ENCODE measurements around the gene PPM1B.
"Not testable (repeated sequence)": the region's sequence is repeated elsewhere in the genome, so short reads cannot be mapped to it uniquely, and the experiment has no call there.

The PPM1B gene

DNA sequence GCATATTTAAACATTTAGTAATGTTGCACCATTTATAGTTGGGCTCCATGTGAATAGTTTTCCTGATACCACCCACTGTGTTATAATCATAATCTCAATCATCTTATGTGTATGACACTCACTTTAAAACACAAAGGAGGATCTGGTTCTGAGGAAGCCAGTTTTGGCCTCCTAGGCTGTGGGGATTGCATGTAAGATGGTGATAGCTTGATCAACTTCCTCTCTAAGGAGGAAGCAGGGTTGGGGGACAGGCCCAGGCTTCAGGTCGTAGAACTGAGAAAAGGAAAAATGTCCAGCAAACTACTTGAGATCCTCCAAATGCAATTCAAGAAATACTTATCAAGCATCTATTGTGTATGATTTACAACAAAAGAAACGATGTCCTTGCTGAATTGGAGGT, 4.9 kb upstream of the PPM1B start:
- DNase-seq (ENCODE audit: low spot score): no peak

DNA sequence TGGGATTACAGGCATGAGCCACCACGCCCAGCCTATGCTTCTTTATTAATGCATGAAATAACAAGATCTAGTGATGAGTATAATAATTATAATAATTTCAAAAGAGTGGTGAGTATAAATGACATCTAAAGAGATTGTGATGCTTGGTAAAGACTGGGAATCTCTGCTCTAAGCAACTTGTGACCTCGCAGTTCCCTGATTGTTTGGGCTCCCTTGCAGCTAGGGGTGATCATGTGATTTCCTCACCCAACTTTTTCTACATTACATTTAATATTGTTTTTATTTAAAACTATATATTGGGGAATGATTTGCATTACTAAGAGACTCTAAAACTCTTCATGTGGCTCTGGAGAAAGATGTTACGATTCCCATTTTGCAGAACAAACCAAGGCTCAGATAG, 4.1 kb upstream of the PPM1B start:
- DNase-seq (ENCODE audit: low spot score): no peak

DNA sequence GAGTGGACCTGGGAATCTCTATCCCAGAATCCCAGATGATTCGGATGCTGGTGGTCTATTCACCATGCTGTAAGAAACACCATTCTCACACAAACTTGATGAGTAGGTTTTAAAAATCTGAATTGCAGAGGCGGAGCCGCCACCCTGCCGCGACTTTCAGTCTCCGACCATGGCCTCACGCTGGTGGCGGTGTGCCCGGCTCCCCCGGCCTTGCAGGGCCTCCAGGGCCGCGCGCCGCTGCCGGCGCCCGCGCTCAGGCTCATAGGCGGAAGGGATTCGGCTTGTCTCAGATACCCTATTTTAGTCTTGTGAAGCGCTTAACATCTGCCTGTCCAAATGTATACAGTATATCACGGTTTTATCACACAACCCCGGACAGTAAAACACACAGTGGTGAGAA, 2.6 kb upstream of the PPM1B start:
- DNase-seq (ENCODE audit: low spot score): no peak

DNA sequence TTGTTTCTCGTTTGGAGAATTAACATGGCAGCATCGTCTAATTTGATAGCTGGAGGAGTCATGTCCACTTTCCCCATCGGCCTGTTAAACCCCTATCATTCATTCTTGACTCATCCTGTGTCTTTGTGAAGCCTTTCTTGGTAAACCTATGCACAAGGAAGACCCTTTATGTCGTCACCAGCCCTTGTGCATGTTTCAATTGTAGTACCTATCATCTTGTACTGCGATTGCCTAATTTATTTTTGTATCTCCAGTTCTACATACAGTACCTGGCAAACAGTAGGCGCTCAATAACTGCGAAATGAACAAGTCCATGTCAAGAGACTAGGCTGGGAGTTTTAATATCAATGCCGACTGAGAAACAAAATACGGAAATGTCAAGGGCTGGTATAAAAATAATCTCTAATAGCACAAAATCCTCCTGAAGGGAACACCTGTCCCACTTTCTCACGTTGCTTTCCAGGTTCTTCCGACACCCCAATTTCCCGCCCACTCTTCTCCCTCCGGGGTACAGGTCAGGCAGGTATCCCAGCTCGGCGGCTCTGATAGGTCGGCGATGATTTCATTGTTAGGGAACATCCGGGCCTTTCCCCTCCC, 1.3 kb upstream of the PPM1B start:
- no peak for DNase-seq (ENCODE audit: low spot score)

DNA sequence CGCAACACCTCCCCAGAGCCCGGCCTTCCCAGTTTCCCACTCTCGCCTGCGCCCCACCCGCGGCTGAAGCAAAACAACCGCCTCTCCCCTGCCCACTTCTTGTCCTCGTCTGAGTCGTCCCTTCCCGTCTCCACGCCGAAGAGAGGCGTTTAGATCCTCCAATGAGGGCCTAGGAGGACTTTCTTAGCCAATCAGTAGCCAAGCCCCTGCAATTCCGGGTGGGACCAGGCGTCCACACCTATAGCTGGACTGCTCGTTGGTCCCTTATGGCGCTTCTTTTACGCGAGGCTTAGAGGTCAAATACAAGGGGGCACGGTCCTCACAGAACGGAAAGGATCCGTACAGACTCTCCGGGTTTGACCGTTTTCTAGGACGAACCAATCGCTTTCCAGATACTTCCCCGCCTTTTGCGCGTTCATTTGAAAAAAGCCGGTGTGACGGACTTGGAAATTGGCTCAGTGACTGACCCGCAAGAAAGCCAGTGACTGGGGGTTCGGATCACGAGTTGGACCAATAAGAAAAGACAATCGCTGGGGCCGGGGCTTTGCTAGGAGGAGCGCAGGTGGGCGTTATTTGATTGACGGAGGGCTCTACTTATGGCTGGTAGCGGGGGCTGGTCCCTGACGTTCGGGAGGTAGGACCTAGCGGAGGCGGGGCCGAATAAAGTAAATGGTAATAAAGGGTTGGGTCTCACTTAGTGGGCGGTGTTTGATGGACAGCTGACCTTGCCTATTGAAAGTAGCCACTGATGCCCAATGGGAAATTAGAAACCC, 581 bp upstream of the PPM1B start:
- DNase-seq (ENCODE audit: low spot score): peak; percentile 99

DNA sequence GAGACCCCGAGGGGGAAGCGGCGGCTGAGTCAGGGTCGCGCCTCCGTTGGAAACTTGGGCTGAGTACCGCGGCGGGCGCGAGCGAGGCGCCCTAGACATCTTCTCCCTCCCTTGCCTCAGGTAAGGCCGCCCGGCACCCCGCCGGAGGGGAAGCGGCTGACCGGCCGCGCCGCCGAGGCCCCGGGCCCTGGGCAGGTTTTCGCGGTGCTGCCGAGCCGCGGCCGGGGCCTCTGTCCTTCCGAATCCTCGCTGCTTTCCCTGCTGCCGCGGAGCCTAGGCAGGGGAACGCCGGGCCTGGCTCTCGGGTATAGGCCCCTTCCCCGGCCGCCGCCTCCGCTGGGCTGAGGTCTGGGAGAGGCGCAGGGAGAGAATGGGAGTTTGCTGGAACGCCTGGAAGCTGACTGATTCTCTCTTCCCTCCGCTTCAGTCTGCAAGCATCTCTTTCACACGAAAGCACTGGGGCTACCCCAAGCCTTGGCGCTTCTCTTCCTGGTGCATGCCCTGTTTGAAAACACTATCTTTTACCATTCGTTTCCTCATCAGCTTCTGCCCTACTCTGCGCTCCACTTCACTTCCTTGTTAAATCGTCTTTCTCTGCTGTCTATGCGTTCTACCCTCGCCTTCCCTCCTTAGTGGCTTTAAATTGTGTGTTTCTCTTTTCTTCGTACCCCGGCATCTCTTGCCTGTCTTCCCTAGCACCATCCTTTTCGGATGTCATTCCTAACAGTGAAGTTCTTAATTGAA, 652 bp downstream of the PPM1B start:
- peak; percentile 55 for DNase-seq (ENCODE audit: low spot score)

DNA sequence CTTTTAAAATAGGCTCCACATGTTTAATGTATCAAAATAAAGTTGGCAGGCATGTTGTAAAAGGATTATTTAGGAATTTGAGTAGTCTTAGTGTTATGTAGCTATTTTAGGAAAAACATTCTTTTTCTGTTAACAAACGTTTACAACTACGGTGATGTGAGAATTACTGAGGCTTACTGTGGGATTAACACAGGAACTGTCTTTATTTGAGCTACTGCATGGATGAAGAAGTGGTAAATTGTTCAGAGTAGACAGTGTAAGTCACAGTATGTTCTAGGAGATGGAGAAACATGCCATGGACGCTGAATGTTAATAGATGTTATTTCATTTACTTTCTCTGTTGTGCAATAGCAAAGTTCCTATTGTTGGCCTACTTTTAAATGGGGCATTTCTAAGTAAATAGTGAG, 1.6 kb downstream of the PPM1B start:
- DNase-seq (ENCODE audit: low spot score): no peak

DNA sequence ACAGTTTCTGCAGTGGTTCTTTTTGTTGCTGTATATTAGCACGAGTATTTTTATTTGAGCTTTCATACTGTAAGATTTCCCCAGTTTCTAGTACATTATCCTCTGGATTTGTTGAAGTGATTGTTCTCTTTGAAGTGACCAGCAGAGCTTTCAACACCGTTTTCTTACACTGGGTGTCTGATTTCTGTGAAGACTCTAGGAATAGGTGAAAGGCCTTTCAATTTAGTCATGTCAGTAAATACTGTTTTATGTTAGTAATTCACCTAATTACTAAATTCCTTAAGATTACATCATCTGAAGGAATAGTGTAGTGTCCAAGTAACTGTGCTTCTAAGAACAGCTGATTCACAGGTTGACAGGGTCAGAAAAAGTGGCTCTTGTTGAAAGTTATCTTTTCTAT, 2.3 kb downstream of the PPM1B start:
- DNase-seq (ENCODE audit: low spot score): no peak

DNA sequence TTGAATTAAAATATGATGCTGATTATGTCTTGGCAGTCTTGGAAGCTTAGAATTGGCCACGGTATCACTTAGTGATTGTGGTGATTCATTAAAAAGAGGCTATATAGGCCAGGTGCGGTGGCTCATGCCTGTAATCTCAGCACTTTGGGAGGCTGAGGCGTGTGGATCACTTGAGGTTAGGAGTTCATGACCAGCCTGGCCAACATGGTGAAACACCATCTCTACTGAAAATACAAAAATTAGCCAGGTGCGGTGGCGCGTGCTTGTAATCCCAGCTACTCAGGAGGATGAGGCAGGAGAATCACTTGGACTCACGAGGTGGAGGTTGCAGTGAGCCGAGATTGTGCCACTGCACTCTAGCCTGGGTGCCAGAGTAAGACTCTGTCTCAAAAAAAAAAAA, 2.8 kb downstream of the PPM1B start:
- DNase-seq (ENCODE audit: low spot score): not testable (repeated sequence)

DNA sequence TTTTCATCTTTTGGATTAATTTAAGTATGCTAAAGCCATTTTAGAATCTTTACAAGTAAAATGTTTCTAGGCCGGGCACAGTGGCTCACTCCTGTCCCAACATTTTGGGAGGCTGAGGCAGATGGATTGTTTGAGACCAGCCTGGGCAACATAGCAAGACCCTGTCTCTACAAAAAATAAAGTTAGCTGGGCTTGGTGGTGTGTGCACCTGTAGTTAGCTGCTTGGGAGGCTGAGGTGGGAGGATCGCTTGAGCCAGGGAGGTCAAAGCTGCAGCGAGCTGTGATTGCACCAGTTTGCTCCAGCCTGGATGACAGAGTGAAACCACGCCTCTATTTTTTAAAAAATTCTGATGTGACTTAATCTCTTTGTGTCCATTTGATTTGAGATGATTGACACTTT, 3.9 kb downstream of the PPM1B start:
- DNase-seq (ENCODE audit: low spot score): no peak

DNA sequence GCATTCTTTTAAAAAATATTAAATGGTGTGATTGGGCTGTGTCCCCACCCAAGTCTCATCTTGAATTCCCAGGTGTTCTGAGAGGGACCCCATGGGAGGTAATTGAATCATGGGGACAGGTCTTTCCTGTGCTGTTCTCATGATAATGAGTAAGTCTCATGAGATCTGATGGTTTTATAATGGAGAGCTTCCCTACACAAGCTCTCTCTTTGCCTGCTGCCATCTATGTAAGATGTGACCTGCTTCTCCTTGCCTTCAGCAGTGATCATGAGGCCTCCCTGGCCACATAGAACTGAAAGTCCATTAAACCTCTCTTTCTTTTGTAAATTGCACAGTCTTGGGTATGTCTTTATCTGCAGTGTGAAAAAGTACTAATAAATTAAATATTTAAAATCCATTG, 10.3 kb downstream of the PPM1B start:
- no peak for DNase-seq (ENCODE audit: low spot score)

DNA sequence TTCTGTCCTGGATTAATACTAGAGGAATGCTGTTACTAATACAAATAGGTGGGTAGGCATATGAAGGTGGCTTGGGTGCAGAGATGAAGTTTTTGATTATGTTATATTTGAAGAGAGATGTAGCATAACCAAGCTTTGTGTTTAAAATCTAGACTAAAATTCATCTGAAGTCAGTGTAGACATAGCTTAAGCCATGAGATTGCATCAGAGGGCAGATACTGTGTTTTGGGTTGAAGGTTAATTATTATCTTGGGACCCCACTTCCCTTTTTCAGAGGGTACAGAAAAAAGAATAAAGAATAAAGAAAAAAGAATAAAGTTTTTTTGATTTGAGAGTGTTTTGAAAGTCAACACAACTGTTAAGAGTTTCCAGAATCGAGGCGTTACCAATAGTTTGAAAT, 13.0 kb downstream of the PPM1B start:
- no peak for DNase-seq (ENCODE audit: low spot score)

DNA sequence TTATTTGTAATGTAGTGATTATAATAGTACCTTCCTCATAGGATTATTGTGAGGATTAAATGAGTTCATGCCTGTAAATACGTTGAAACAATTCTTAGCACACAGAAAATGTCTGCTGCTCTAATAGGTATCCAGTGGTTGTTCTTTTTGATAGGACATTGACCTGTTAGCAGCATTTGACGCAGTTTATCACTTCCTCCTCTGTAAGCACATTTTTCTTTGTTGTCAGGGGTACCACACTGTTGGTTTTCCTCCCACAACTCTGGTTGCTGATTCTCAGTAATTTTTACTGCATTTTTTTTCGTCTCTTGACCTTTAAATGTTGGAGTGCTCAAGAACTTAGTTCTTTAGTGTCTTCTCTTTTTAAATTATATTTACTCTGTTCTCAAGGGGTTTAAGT, 15.4 kb downstream of the PPM1B start:
- DNase-seq (ENCODE audit: low spot score): no peak

DNA sequence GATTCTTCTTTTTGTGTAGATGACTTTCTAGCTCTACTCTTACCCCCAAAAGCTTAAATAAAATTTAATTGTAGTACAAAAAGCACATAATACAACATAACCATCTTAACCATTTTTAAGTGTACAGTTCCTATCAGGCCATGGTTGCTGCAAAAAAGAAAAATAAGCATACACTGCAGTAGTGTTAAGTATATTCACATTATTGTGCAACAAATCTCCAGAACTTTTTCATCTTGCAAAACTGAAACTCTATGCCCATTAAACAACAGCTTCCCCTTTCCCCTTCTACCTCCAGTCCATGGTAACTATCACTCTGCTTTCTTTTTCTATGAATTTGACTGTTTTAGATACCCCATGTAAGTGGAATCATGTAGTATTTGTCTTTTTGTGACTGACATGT, 18.1 kb downstream of the PPM1B start:
- DNase-seq (ENCODE audit: low spot score): no peak

DNA sequence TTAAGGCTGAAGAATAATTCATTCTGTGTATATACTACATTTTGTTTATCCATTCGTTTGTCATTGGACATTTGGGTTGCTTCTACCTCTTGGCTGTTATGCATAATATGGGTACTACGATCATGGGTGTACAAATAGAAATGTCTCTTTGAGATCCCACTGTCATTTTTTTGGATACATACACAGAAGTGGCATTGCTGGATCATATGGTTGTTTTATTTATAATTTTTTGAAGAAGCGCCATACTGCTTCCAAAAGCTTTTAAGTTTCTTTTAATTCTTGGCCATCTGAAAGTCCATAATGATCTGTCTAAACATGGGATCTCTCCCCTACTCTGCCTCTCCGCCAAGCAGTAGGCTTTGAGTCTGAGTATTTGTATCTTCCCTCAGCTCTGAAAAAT, 18.6 kb downstream of the PPM1B start:
- DNase-seq (ENCODE audit: low spot score): no peak

DNA sequence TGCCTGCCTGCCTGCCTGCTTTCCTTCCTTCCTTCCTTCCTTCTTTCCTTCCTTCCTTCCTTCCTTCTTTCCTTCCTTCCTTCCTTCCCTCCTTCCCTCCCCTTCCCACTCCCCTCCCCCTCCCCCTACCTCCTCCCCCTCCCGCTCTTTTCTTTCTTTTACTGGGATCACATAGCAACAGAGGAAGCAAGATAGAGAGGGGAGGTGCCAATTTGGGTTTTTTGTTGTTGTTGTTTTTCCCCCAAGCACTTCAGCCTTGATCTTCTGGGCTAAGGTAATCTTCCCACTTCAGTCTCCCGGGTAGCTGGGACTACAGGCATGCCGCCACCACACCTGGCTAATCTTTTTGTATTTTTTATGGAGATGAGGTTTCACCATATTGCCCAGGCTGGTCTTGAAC, 20.0 kb downstream of the PPM1B start:
- no peak for DNase-seq (ENCODE audit: low spot score)

DNA sequence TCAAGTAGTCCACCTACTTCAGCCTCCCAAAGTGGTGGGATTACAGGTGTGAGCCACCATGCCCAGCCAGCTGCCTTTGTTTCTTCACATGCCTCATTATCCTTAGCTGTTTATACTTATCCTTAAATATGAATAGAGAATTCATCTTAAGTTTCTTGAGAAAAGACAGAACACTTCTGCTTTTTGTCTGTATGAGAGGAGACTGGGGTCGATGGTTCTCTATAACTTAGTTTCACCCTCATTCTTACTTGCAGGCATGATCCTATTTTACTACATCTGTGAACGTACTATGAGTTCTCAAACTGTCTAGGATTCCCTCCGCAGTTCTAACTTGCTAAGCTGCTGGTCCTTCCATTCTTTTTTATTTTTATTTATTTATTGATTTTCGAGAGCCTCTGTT, 20.4 kb downstream of the PPM1B start:
- DNase-seq (ENCODE audit: low spot score): no peak

DNA sequence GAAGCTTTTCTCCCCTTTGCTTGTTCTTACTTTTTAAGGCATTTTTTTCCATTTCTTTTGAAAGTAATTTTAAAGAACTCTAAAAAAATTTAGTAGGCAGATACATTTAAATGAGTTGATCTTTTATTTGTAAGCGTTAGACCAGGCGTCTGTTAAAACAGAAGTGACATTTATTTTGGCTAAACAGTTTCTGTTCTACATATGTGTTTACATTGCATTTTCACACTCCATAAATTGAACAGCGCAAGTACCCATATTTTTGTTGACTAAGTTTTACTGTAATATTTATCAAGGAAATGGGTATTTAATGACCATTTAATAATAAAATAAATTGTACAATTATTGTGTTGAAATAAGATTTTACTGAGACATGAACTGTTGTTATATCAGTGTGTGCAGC, 21.9 kb downstream of the PPM1B start:
- DNase-seq (ENCODE audit: low spot score): no peak

DNA sequence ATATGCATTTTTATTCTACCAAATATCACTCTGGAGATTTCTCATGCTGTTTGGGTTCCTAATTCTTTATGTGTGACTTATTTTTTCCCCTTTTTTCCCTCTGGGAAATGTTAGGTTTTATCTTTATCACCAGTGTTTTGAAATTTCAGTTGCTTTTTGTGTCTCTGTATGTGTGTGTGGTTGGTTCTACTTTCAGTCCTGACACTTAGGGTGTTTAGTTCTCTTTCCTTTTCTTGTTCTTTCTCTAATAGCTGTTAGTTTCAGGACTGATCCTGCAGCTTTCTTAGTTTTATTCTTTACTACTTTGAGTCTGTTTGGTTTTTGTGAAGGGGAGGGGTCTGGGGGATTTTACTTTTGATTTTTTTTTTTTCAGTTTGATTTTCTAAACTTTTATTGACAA, 23.1 kb downstream of the PPM1B start:
- no peak for DNase-seq (ENCODE audit: low spot score)

DNA sequence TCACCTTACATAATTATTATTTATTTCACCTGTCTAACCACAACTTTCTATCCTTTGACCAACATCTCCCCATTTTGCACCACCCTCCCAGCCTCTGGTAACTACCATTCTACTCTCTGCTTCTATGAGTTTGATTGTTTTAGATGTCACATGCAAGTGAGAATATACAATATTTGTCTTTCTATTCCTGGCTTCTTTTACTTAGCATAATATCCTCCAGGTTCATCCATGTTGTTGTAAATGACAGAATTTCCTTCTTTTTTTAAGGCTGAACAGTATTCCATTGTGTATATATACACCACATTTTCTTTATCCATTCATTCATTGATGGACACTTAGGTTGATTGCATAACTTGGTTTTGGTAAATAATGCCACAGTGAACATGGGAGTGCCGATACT, 24.0 kb downstream of the PPM1B start:
- DNase-seq (ENCODE audit: low spot score): no peak

DNA sequence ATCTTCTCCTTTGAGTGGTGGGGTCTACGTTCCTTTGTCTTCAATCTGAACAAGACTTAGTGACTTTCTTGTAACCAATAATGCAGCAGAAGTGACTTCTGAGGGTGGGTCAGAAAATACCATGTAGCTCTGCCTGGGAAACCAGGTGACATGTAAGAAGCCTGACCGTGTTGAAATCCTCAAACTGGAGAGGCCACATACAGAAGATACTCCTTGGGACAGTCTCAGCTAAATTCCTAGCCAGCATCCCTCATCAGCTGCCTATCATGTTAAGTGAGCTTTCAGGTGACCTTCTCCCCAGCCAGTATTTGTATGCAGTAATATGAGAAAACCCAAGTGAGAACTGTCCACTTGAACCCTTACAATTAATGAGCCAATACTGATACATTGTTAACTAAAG, 27.0 kb downstream of the PPM1B start:
- DNase-seq (ENCODE audit: low spot score): no peak

DNA sequence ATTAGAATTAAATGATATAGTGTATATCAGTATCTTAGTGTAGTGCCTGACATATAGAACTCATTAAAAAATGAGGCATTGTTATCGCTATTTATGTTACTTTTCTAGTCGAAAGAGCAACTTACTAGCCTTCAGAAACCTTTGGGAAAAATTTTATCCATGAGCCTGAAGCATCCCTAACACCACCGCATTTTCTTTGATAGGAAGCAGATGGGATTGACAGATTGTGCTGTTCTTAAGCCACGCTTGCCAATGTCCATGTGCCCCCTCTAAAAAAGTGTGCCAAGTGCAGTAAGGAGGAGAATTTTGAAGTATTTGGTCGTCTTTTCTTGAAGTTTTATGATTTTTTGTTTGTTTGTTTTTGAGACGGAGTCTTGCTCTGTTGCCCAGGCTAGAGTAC, 29.1 kb downstream of the PPM1B start:
- no peak for DNase-seq (ENCODE audit: low spot score)

DNA sequence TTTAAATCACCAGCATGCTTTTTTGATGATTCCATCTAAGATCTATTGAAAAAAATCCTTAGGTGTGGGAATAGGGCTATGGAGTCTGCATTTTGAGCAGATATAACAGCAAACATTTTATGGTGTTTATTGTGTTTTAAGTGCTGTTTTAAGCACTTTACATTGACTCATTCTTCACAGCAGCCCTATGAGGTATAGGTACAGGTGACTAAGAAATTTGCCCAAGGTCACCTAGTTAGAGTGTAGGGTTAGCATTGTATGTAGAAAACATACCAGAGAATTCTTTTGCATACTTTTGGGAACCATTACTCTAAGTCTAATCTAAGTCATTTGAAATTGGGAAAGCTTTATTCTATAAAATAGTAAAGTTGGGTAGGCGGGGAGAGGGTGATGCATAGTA, 31.3 kb downstream of the PPM1B start:
- no peak for DNase-seq (ENCODE audit: low spot score)

DNA sequence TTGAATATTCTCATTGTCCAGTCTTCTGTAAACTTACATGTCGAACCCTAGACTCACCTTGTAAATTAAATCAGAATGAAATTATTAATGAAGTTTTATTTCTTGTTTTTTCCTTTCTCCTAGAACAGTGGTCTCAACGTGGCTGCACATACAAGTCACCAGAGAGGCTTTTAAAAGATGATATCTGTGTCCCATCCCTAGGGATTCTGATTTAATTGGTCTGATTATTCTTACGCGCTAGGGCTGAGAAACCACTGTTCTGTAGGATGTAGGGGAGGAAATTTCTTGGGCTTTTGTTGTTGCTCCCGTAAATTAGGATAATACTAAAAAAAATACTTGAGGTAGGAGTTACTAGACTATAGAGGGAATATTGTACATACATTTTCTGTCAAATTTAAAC, 32.1 kb downstream of the PPM1B start:
- DNase-seq (ENCODE audit: low spot score): no peak
